SU-DHL-6 (cell line): ENCODE measurements around the gene SUN3.

Source experiments
- H2AFZ ChIP-seq: fragments of 200-600 bp; sonication (generic); 2 replicates; pipeline ENCODE4 v1.6.1; 2014; ENCODE audit warnings: low read depth, mild to moderate bottlenecking, moderate library complexity, mixed read lengths, antibody characterized with exemption, low read length; ENCODE audit not compliant: severe bottlenecking
- H3F3A ChIP-seq: fragments of 200-600 bp; shearing (Covaris generic); 2 replicates; pipeline ENCODE4 v1.6.0; 2016; ENCODE audit warnings: antibody characterized with exemption, mild to moderate bottlenecking; ENCODE audit not compliant: insufficient read depth
- H3K27ac ChIP-seq: fragments of 200-600 bp; sonication (generic); 2 replicates; pipeline ENCODE4 v1.5.1; 2016; ENCODE audit warnings: low read depth, mild to moderate bottlenecking, low read length, moderate library complexity, mixed read lengths
- H3K27me3 ChIP-seq: fragments of 200-600 bp; sonication (generic), shearing (Covaris generic); 2 replicates; pipeline ENCODE4 v1.6.0; 2014; ENCODE audit warnings: mild to moderate bottlenecking, low read length
- H3K36me3 ChIP-seq: fragments of 200-600 bp; sonication (generic); 2 replicates; pipeline ENCODE4 v1.6.1; 2014; ENCODE audit warnings: mild to moderate bottlenecking, low read length, mixed read lengths
- H3K4me2 ChIP-seq: fragments of 300-600, 200-600 bp; shearing (Covaris generic), sonication (generic); 2 replicates; pipeline ENCODE4 v1.6.0; 2014; ENCODE audit warnings: low read length, low read depth, mild to moderate bottlenecking; ENCODE audit not compliant: poor library complexity, severe bottlenecking
- H3K4me3 ChIP-seq: fragments of 200-600 bp; sonication (generic); 2 replicates; pipeline ENCODE4 v1.5.1; 2014; ENCODE audit warnings: antibody characterized with exemption, low read length, mild to moderate bottlenecking, mixed read lengths; ENCODE audit not compliant: insufficient read depth, poor library complexity, severe bottlenecking
- H3K79me2 ChIP-seq: fragments of 200-600 bp; sonication (generic); 2 replicates; pipeline ENCODE4 v1.6.1; 2014; ENCODE audit warnings: mild to moderate bottlenecking, low read length, moderate library complexity; ENCODE audit not compliant: insufficient read depth
- H3K9ac ChIP-seq: fragments of 200-600 bp; sonication (generic); 2 replicates; pipeline ENCODE4 v1.7.0; 2014; ENCODE audit warnings: mild to moderate bottlenecking, low read length
- H3K9me2 ChIP-seq: fragments of 200-600 bp; sonication (generic); replicated peaks from 2 replicates; pipeline ENCODE4 v1.6.1; 2014; ENCODE audit warnings: low read length; ENCODE audit not compliant: insufficient read depth
- H3K9me3 ChIP-seq: fragments of 200-600 bp; sonication (generic); 2 replicates; pipeline ENCODE4 v1.6.1; 2014; ENCODE audit warnings: low read length, mixed read lengths; ENCODE audit not compliant: insufficient read depth
- H4K20me1 ChIP-seq: fragments of 200-600 bp; sonication (generic); 2 replicates; pipeline ENCODE4 v1.6.1; 2014; ENCODE audit warnings: low read depth, mild to moderate bottlenecking, antibody characterized with exemption, low read length, moderate library complexity, mixed read lengths
- EZH2phosphoT487 ChIP-seq: fragments of 200-600 bp; sonication (generic), shearing (Covaris generic); conservative IDR thresholded peaks from 2 replicates; pipeline ENCODE4 v1.6.1; 2018; ENCODE audit warnings: mild to moderate bottlenecking, antibody characterized with exemption, low read length, moderate library complexity, mixed read lengths
- TF ChIP-seq, protein P1 (sequence below): fragments of 200-600 bp; sonication (generic); IDR thresholded peaks from one replicate; pipeline ENCODE4 v1.5.1; 2017; ENCODE audit warnings: antibody characterized with exemption, mild to moderate bottlenecking, low read length, moderate library complexity; ENCODE audit not compliant: insufficient read depth, poor library complexity, severe bottlenecking

The SUN3 gene

DNA sequence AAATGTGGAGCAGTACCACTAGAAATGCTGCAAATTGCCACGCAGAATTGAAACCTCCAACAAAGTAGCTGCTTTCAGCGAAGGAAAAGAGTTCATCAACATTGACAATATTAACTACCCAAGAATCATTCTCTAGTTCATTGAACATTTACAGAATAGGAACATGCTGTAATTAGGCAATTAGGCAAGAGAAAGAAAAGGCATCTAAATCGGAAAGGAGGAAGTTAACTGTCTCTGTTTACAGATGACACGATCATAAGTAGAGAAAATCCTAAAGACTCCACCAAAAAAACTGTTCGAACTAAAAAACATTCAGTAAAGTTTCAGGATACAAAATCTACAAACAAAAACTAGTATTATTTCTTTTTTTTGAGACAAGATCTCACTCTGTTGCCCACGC is 71.8 kb downstream of the SUN3 start:
- Histone ChIP-seq H3F3A (no peaks in the 10 kb centered on the region; the same call in 1 of the 2 replicates), H2AFZ (no peak overlapping the region), H3K27me3 (no peaks in the 10 kb centered on the region), H3K27ac (no peak overlapping the region), H3K9me2 (no peaks in the 10 kb centered on the region), H3K4me2 (no peak overlapping the region), H4K20me1 (no peaks in the 10 kb centered on the region), H3K9ac (no peak overlapping the region), H3K36me3 (peaks cover 34% of the 10 kb centered on the region), H3K79me2 (no peaks in the 10 kb centered on the region), H3K4me3 (no peak overlapping the region), H3K9me3 (no peaks in the 10 kb centered on the region)
- TF ChIP-seq, protein P1, sequence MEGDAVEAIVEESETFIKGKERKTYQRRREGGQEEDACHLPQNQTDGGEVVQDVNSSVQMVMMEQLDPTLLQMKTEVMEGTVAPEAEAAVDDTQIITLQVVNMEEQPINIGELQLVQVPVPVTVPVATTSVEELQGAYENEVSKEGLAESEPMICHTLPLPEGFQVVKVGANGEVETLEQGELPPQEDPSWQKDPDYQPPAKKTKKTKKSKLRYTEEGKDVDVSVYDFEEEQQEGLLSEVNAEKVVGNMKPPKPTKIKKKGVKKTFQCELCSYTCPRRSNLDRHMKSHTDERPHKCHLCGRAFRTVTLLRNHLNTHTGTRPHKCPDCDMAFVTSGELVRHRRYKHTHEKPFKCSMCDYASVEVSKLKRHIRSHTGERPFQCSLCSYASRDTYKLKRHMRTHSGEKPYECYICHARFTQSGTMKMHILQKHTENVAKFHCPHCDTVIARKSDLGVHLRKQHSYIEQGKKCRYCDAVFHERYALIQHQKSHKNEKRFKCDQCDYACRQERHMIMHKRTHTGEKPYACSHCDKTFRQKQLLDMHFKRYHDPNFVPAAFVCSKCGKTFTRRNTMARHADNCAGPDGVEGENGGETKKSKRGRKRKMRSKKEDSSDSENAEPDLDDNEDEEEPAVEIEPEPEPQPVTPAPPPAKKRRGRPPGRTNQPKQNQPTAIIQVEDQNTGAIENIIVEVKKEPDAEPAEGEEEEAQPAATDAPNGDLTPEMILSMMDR: no peak
- no peak for TF ChIP-seq EZH2phosphoT487

DNA sequence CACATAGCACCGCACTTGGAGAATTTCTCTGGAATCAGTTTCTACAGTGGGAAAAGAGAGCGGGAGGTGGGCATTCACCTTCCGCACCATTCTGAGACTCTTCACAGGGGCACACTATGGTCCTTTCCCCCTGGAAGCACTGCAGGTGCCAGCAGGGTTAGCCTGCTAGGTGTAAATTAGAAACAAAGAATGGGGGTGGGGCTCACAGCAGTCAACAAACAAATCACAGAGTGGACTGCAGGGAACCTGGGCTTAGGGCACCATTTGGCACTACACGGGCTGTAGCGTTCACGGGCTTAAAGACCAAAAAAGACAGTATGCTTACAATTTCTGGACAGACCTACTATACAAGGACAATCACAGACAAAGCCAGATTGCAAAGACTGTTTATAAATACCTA is 72.7 kb downstream of the SUN3 start:
- H3K27me3 ChIP-seq: no peaks in the 10 kb centered on the region
- no peaks in the 10 kb centered on the region for H4K20me1 ChIP-seq
- TF ChIP-seq, protein P1: no peak
- TF ChIP-seq EZH2phosphoT487: no peak
- no peak overlapping the region for H2AFZ ChIP-seq
- peaks cover 29% of the 10 kb centered on the region for H3K36me3 ChIP-seq
- no peak overlapping the region for H3K4me2 ChIP-seq
- no peaks in the 10 kb centered on the region for H3K9me2 ChIP-seq
- H3K27ac ChIP-seq: no peak overlapping the region
- no peak overlapping the region for H3K4me3 ChIP-seq
- no peaks in the 10 kb centered on the region for H3K9me3 ChIP-seq
- H3K9ac ChIP-seq: no peak overlapping the region
- no peaks in the 10 kb centered on the region; the same call in 1 of the 2 replicates for H3F3A ChIP-seq
- no peaks in the 10 kb centered on the region for H3K79me2 ChIP-seq

DNA sequence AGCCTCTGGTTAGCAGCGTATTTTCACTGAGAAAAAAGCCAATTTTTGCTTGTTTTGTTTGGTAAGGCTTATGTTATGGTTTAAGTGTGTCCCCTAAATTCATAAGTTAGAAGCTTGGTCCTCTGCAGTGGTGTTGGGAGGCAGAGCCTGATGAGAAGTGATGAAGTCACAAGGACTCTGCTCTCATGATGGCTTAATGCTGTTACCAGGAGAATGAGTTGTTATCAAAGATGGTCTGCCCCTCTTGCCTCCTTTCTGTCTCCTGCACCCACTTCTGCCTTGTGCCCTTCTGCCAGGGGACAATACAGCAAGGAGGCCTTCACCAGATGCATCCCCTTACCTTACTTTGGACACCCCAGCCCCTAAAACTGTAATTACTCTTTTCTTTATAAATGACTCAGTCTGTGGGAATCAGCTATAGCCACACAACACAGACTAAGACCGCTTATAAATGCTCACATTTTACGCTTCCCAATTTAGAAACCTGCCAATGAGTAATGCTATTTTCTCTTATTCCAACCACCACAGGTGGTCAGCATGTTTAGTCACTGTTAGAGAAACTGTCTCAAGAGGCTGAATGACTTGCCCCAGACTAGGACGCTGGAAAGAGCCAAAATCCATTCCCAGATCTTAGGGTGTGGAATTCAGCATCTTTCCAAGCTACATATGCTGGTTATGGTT is 74.5 kb downstream of the SUN3 start:
- no peaks in the 10 kb centered on the region for H3K27me3 ChIP-seq
- no peaks in the 10 kb centered on the region for H4K20me1 ChIP-seq
- H3K4me3 ChIP-seq: no peak overlapping the region
- TF ChIP-seq EZH2phosphoT487: no peak
- TF ChIP-seq, protein P1: no peak
- no peak overlapping the region for H3K9ac ChIP-seq
- H3K79me2 ChIP-seq: no peaks in the 10 kb centered on the region
- no peaks in the 10 kb centered on the region for H3K9me2 ChIP-seq
- peaks cover 22% of the 10 kb centered on the region; the same call in 1 of the 2 replicates for H3K36me3 ChIP-seq
- H2AFZ ChIP-seq: no peak overlapping the region
- H3K27ac ChIP-seq: no peak overlapping the region
- H3F3A ChIP-seq: no peaks in the 10 kb centered on the region; the same call in 1 of the 2 replicates
- no peaks in the 10 kb centered on the region for H3K9me3 ChIP-seq
- H3K4me2 ChIP-seq: no peak overlapping the region
